ENCODE measurements around the gene OPCML. TPM values are rescaled to one million over a fixed set of nuclear protein-coding genes. Genes with fewer than 3 reads are reported as not detected.

The OPCML gene
- total and polyA plus RNA-seq, 2 donors (not counting 1 experiment from before 2014, with no cell fraction given): 0.99 to 2.8 TPM

GRCh38 chr11:132814410-132814809, 717.9 kb downstream of the OPCML start:
- Histone ChIP-seq H3K4me3 (replicated peaks in 1 of 4; ENCODE audit: control extremely low read depth in 1 of 4, insufficient read depth in 1 of 4, low read depth in 3 of 4, low read length in 4 of 4) (no peak overlapping the region), H3K79me2 (ENCODE audit: control insufficient read depth, insufficient read depth, low read length) (no peaks in the 10 kb centered on the region), H3K9ac (ENCODE audit: insufficient read depth, low read length) (no peak overlapping the region), H2AFZ (ENCODE audit: low read length) (no peak overlapping the region), H3K4me2 (ENCODE audit: extremely low read depth, insufficient read depth, low read length) (no peak overlapping the region), H3K27me3 (ENCODE audit: control insufficient read depth, insufficient read depth, low read length) (no peaks in the 10 kb centered on the region), H3K36me3 (ENCODE audit: control insufficient read depth, insufficient read depth, low read length) (no peaks in the 10 kb centered on the region), H3K9me3 (ENCODE audit: control insufficient read depth, insufficient read depth, low read depth, low read length) (no peaks in the 10 kb centered on the region), H4K20me1 (ENCODE audit: control insufficient read depth, extremely low read depth, insufficient read depth, low read length) (no peaks in the 10 kb centered on the region), H3K27ac (ENCODE audit: insufficient read depth, low read length) (no peak overlapping the region), H3K4me1 (ENCODE audit: control insufficient read depth, extremely low read depth, insufficient read depth, low read length) (no peaks in the 10 kb centered on the region)
- TF ChIP-seq CTCF (conservative IDR thresholded peaks at IDR 0.05 in 1 of 2, IDR thresholded peaks at IDR 0.05 in 1 of 2; ENCODE audit: low read depth in 1 of 2, low read length in 2 of 2) (no peak), EZH2 (IDR thresholded peaks at IDR 0.05; ENCODE audit: low read length, missing control alignments) (no peak)
- no peak for DNase-seq (ENCODE audit: low read depth in 2 of 2)

- Histone ChIP-seq H3K4me3 (replicated peaks in 1 of 4; ENCODE audit: control extremely low read depth in 1 of 4, insufficient read depth in 1 of 4, low read depth in 3 of 4, low read length in 4 of 4) (no peak overlapping the region), H2AFZ (ENCODE audit: low read length) (no peak overlapping the region), H3K4me2 (ENCODE audit: extremely low read depth, insufficient read depth, low read length) (no peak overlapping the region), H3K79me2 (ENCODE audit: control insufficient read depth, insufficient read depth, low read length) (no peaks in the 10 kb centered on the region), H3K27me3 (ENCODE audit: control insufficient read depth, insufficient read depth, low read length) (no peaks in the 10 kb centered on the region), H3K9me3 (ENCODE audit: control insufficient read depth, insufficient read depth, low read depth, low read length) (no peaks in the 10 kb centered on the region), H4K20me1 (ENCODE audit: control insufficient read depth, extremely low read depth, insufficient read depth, low read length) (no peaks in the 10 kb centered on the region), H3K9ac (ENCODE audit: insufficient read depth, low read length) (no peak overlapping the region), H3K4me1 (ENCODE audit: control insufficient read depth, extremely low read depth, insufficient read depth, low read length) (no peaks in the 10 kb centered on the region), H3K36me3 (ENCODE audit: control insufficient read depth, insufficient read depth, low read length) (no peaks in the 10 kb centered on the region), H3K27ac (ENCODE audit: insufficient read depth, low read length) (no peak overlapping the region)
- no peak for DNase-seq (ENCODE audit: low read depth in 2 of 2)
- no peak for TF ChIP-seq CTCF (conservative IDR thresholded peaks at IDR 0.05 in 1 of 2, IDR thresholded peaks at IDR 0.05 in 1 of 2; ENCODE audit: low read depth in 1 of 2, low read length in 2 of 2)
- no peak for TF ChIP-seq EZH2 (IDR thresholded peaks at IDR 0.05; ENCODE audit: low read length, missing control alignments)
Observed at GRCh38 chr11:132811649-132812048, 720.7 kb downstream of the OPCML start.

GRCh38 chr11:132809070-132809469, 723.2 kb downstream of the OPCML start:
- Histone ChIP-seq H3K4me2 (ENCODE audit: extremely low read depth, insufficient read depth, low read length) (no peak overlapping the region), H3K36me3 (ENCODE audit: control insufficient read depth, insufficient read depth, low read length) (no peaks in the 10 kb centered on the region), H3K27ac (ENCODE audit: insufficient read depth, low read length) (no peak overlapping the region), H3K27me3 (ENCODE audit: control insufficient read depth, insufficient read depth, low read length) (no peaks in the 10 kb centered on the region), H3K4me3 (replicated peaks in 1 of 4; ENCODE audit: control extremely low read depth in 1 of 4, insufficient read depth in 1 of 4, low read depth in 3 of 4, low read length in 4 of 4) (no peak overlapping the region), H3K4me1 (ENCODE audit: control insufficient read depth, extremely low read depth, insufficient read depth, low read length) (no peaks in the 10 kb centered on the region), H3K9me3 (ENCODE audit: control insufficient read depth, insufficient read depth, low read depth, low read length) (no peaks in the 10 kb centered on the region), H2AFZ (ENCODE audit: low read length) (no peak overlapping the region), H3K9ac (ENCODE audit: insufficient read depth, low read length) (no peak overlapping the region), H4K20me1 (ENCODE audit: control insufficient read depth, extremely low read depth, insufficient read depth, low read length) (no peaks in the 10 kb centered on the region), H3K79me2 (ENCODE audit: control insufficient read depth, insufficient read depth, low read length) (no peaks in the 10 kb centered on the region)
- no peak for DNase-seq (ENCODE audit: low read depth in 2 of 2)
- TF ChIP-seq EZH2 (IDR thresholded peaks at IDR 0.05; ENCODE audit: low read length, missing control alignments) (no peak), CTCF (conservative IDR thresholded peaks at IDR 0.05 in 1 of 2, IDR thresholded peaks at IDR 0.05 in 1 of 2; ENCODE audit: low read depth in 1 of 2, low read length in 2 of 2) (no peak)
